Endothelial cell of umbilical vein (primary cell): ENCODE measurements around the gene TFIP11. TPM values are rescaled to one million over a fixed set of nuclear protein-coding genes. Genes with fewer than 3 reads are reported as not detected.

Experiments
- BruUV-seq: library from RNA; stranded (reverse); fragments of 400-500 nt; replicated peaks from 2 replicates; lab custom pipeline; 2021; lab: Mats Ljungman, UMichigan
- CTCF ChIA-PET: fragments of 300-600, 350-600 bp; sonication (Branson Sonifier 250); formaldehyde crosslinking; loops from one replicate; lab custom pipeline; 2021; ENCODE audit warnings: antibody characterized with exemption, inconsistent platforms; lab: Charles Lee
- POLR2A ChIA-PET: fragments of 300-600, 350-600 bp; sonication (Branson Sonifier 250); formaldehyde crosslinking; loops from one replicate; lab custom pipeline; 2021; ENCODE audit warnings: antibody characterized with exemption, inconsistent platforms; lab: Charles Lee
- DNase-seq: peaks from one replicate; pipeline ENCODE4 v3.0.0-alpha.2; 2011; ENCODE audit warnings: low read depth, low spot score
- FAIRE-seq: peaks from 2 replicates; lab custom pipeline; 2011; peaks lifted over from hg19 to GRCh38; lab: Jason Lieb, UNC
- H2AFZ ChIP-seq: 2 replicates; pipeline ENCODE4 v1.6.0; 2012; ENCODE audit warnings: low read depth, low read length, control low read depth, inconsistent platforms
- H3K27ac ChIP-seq: 2 replicates; pipeline ENCODE4 v1.5.1; 2011; ENCODE audit warnings: low read depth, mild to moderate bottlenecking, control low read depth, low read length, moderate library complexity; ENCODE audit not compliant: insufficient read depth
- H3K27me3 ChIP-seq, 2 experiments: 2 replicates each; pipeline versions ENCODE4 v1.6.0 to v1.6.1; 2011; ENCODE audit warnings: low read length in 2 of 2, mixed read lengths in 1 of 2; ENCODE audit not compliant: control insufficient read depth in 2 of 2, insufficient read depth in 2 of 2
- H3K36me3 ChIP-seq, 2 experiments: 2 replicates in 1 of 2; 3 replicates in 1 of 2; pipeline ENCODE4 v1.5.1; 2011; ENCODE audit warnings: low read length in 2 of 2, mild to moderate bottlenecking in 1 of 2, moderate library complexity in 1 of 2; ENCODE audit not compliant: control insufficient read depth in 2 of 2, insufficient read depth in 2 of 2; ENCODE audit errors: extremely low read depth in 1 of 2
- H3K4me1 ChIP-seq: 3 replicates; pipeline ENCODE4 v1.5.1; 2011; ENCODE audit warnings: mild to moderate bottlenecking, low read length; ENCODE audit not compliant: control insufficient read depth, insufficient read depth; ENCODE audit errors: extremely low read depth
- H3K4me2 ChIP-seq: 2 replicates; pipeline ENCODE4 v1.6.1; 2011; ENCODE audit warnings: low read length, control low read depth, mixed read lengths; ENCODE audit not compliant: insufficient read depth
- H3K4me3 ChIP-seq, 3 experiments: fragments of 200-600 bp in 1 of 3; sonication (generic), shearing (Covaris generic) in 1 of 3; replicated peaks in 1 of 3; 2 replicates each; pipeline ENCODE4 v1.5.1; 2011 to 2016; ENCODE audit warnings: control low read depth in 3 of 3, low read length in 3 of 3, mild to moderate bottlenecking in 2 of 3, inconsistent platforms in 1 of 3, low read depth in 1 of 3, moderate library complexity in 1 of 3; ENCODE audit not compliant: insufficient read depth in 1 of 3
- H3K79me2 ChIP-seq: 2 replicates; pipeline ENCODE4 v1.6.0; 2012; ENCODE audit warnings: low read length, inconsistent platforms; ENCODE audit not compliant: control insufficient read depth, insufficient read depth
- H3K9ac ChIP-seq: replicated peaks from 2 replicates; pipeline ENCODE3; 2011; ENCODE audit warnings: low read length, control low read depth; ENCODE audit not compliant: insufficient read depth; ENCODE audit errors: extremely low read depth
- H3K9me1 ChIP-seq: replicated peaks from 3 replicates; pipeline ENCODE4 v1.6.0; 2011; ENCODE audit warnings: mild to moderate bottlenecking, low read length; ENCODE audit not compliant: control insufficient read depth, insufficient read depth; ENCODE audit errors: extremely low read depth
- H3K9me3 ChIP-seq: replicated peaks from 2 replicates; pipeline ENCODE4 v1.5.1; 2012; ENCODE audit warnings: low read length, inconsistent platforms; ENCODE audit not compliant: control insufficient read depth, insufficient read depth
- H4K20me1 ChIP-seq: replicated peaks from 2 replicates; pipeline ENCODE3; 2011; ENCODE audit warnings: mild to moderate bottlenecking, low read length; ENCODE audit not compliant: control insufficient read depth, insufficient read depth; ENCODE audit errors: extremely low read depth
- CTCF ChIP-seq, 2 donors: IDR thresholded peaks; 1 replicate in 1 of 2; 2 replicates in 1 of 2; pipeline ENCODE4 v1.5.1; 2011; ENCODE audit warnings: low read length in 2 of 2, mild to moderate bottlenecking in 2 of 2, moderate library complexity in 2 of 2, control low read depth in 1 of 2, inconsistent platforms in 1 of 2, low read depth in 1 of 2; ENCODE audit not compliant: insufficient read depth in 1 of 2; ENCODE audit errors: extremely low read depth in 1 of 2
- EZH2 ChIP-seq: IDR thresholded peaks from 2 replicates; pipeline ENCODE4 v1.6.1; 2012; ENCODE audit warnings: borderline replicate concordance, low read depth, mild to moderate bottlenecking, moderate library complexity, low read length, inconsistent platforms; ENCODE audit not compliant: severe bottlenecking
- FOS ChIP-seq: IDR thresholded peaks from 2 replicates; pipeline ENCODE4 v1.6.1; 2011; ENCODE audit warnings: mild to moderate bottlenecking, low read length, moderate library complexity, borderline replicate concordance; ENCODE audit not compliant: insufficient read depth
- GATA2 ChIP-seq: IDR thresholded peaks from 2 replicates; pipeline ENCODE4 v1.7.0; 2011; ENCODE audit warnings: low read depth, mild to moderate bottlenecking, moderate library complexity, mixed read lengths, low read length; ENCODE audit not compliant: insufficient read length, insufficient read depth
- JUN ChIP-seq: IDR thresholded peaks from 2 replicates; pipeline ENCODE4 v1.6.1; 2011; ENCODE audit warnings: borderline replicate concordance, low read depth; ENCODE audit not compliant: insufficient read length, insufficient read depth
- MAX ChIP-seq: IDR thresholded peaks from 2 replicates; pipeline ENCODE4 v1.6.1; 2011; ENCODE audit not compliant: insufficient read depth, insufficient read length
- POLR2AphosphoS5 ChIP-seq: IDR thresholded peaks from 2 replicates; pipeline ENCODE4 v1.6.1; 2012; ENCODE audit warnings: low read depth, mild to moderate bottlenecking, control low read depth, low read length, moderate library complexity; ENCODE audit not compliant: insufficient read depth
- dilution Hi-C: fragments of 300-500 bp; cut with MboI; formaldehyde crosslinking; loops from one replicate; pipeline ENCODE4 v1.15.0; 2019; ENCODE audit warnings: low sequenced_read_pairs; ENCODE audit not compliant: extremely low pct_ligation_motif_present
- intact Hi-C: fragments of 100-400 bp; cut with micrococcal nuclease; formaldehyde crosslinking; loops from one replicate; pipeline ENCODE4 v1.10.0; 2022
- polyA plus RNA-seq, 4 experiments: library from polyadenylated mRNA; depleted of rRNA in 3 of 4; stranded (reverse) in 3 of 4; unstranded in 1 of 4; fragments of >200 nt; gene quantifications; 2 replicates each; pipeline versions ENCODE4 v1.2.1 to v1.2.3, GENCODE V29; 2011 to 2012; ENCODE audit warnings: missing spikeins in 1 of 4
- total RNA-seq: library from RNA; stranded (reverse); gene quantifications from 2 replicates; pipeline ENCODE4 v1.2.3, GENCODE V29; 2021

The TFIP11 gene
- total and polyA plus RNA-seq, 2 donors (not counting 3 experiments of a cell fraction or from before 2014, with no cell fraction given), result 35.7 to 54.9 TPM

GRCh38 chr22:26527167-26527566, 14.9 kb upstream of the TFIP11 start:
- Histone ChIP-seq H3K79me2 (no peaks in the 10 kb centered on the region), H3K36me3 (peaks cover 0 to 14% of the 10 kb centered on the region in 2 experiments), H3K9ac (no peak overlapping the region), H3K4me1 (no peaks in the 10 kb centered on the region), H3K4me3 (no peak overlapping the region), H4K20me1 (no peaks in the 10 kb centered on the region), H3K27me3 (no peaks in the 10 kb centered on the region), H3K27ac (no peak overlapping the region), H3K9me1 (no peaks in the 10 kb centered on the region), H3K4me2 (no peak overlapping the region), H3K9me3 (no peaks in the 10 kb centered on the region), H2AFZ (no peak overlapping the region)
- intact Hi-C loops, result no loop called here
- BruUV-seq, result no TSS peak
- no peak for TF ChIP-seq EZH2
- TF ChIP-seq POLR2AphosphoS5, result no peak
- TF ChIP-seq MAX, result no peak
- no peak for TF ChIP-seq CTCF (IDR thresholded peaks at IDR 0.05; ENCODE audit: extremely low read depth in 1 of 2, insufficient read depth in 1 of 2, low read depth in 1 of 2, low read length in 2 of 2)
- no peak for TF ChIP-seq GATA2
- no peak for TF ChIP-seq JUN
- TF ChIP-seq FOS, result no peak
- dilution Hi-C loops, result no loop called here
- CTCF ChIA-PET, result no interaction called here
- DNase-seq (no peak), FAIRE-seq (no peak)
- POLR2A ChIA-PET, result no interaction called here
